Measurements from ENCODE around the gene SPIN2B. TPM values are rescaled to one million over a fixed set of nuclear protein-coding genes. Genes with fewer than 3 reads are reported as not detected.

The SPIN2B gene
- total RNA-seq (2016; rRNA removed; fragmentation: Illumina TruSeq; extraction: Trizol) (8.7 and 10.4 TPM in 2 replicates), polyA plus RNA-seq (2011; rRNA removed) (5.5 and 7.9 TPM in 2 replicates), polyA minus RNA-seq (2011; rRNA and poly(A)+ RNA removed; ENCODE audit: low replicate concordance) (7.9 and 8.0 TPM in 2 replicates), Bru-seq, nascent RNA (percentile 76 among the genes with signal in this experiment), BruChase-seq, experiment 1, labeled RNA remaining after a 6-hour chase (percentile 77 among the genes with signal in this experiment), BruChase-seq, experiment 2, labeled RNA remaining after a 2-hour chase (percentile 81 among the genes with signal in this experiment)
- total RNA-seq (2016; cell fraction: cytosol; rRNA removed; fragmentation: Illumina TruSeq; extraction: Trizol; ENCODE audit: low read depth): 4.4 and 4.9 TPM in 2 replicates
- total RNA-seq (2016; cell fraction: insoluble cytoplasmic fraction; rRNA removed; fragmentation: Illumina TruSeq; extraction: Trizol): 9.2 TPM in 2 replicates
- 4.0 and 4.4 TPM in 2 replicates for total RNA-seq (2016; cell fraction: membrane; rRNA removed; fragmentation: Illumina TruSeq; extraction: Trizol)
- total RNA-seq (2016; cell fraction: nucleus; rRNA removed; fragmentation: Illumina TruSeq; extraction: Trizol): 11.7 and 13.9 TPM in 2 replicates
- 3.7 and 3.9 TPM in 2 replicates for polyA plus RNA-seq (2011; cell fraction: cytosol; rRNA removed)
- 16.5 and 21.3 TPM in 2 replicates for polyA plus RNA-seq (2011; cell fraction: nucleus; rRNA removed)
- polyA plus RNA-seq (2012): 4.7 and 5.2 TPM in 2 replicates
- polyA plus RNA-seq (2016; cell fraction: cytosol; fragmentation: Illumina TruSeq; extraction: Trizol; ENCODE audit: low read depth): 2.4 and 3.0 TPM in 2 replicates
- 8.0 and 8.4 TPM in 2 replicates for polyA plus RNA-seq (2016; cell fraction: insoluble cytoplasmic fraction; fragmentation: Illumina TruSeq; extraction: Trizol; ENCODE audit: low read depth)
- 3.5 and 4.1 TPM in 2 replicates for polyA plus RNA-seq (2016; cell fraction: membrane; fragmentation: Illumina TruSeq; extraction: Trizol; ENCODE audit: low read depth)
- polyA plus RNA-seq (2016; cell fraction: nucleus; fragmentation: Illumina TruSeq; extraction: Trizol; ENCODE audit: insufficient read depth, low read depth): 8.9 and 10.7 TPM in 2 replicates
- polyA minus RNA-seq (2011; cell fraction: cytosol; rRNA and poly(A)+ RNA removed): 4.4 and 4.9 TPM in 2 replicates
- 33.2 and 34.6 TPM in 2 replicates for polyA minus RNA-seq (2011; cell fraction: nucleus; rRNA and poly(A)+ RNA removed)
- long read RNA-seq, experiment 1, partial matches to known transcripts: 0 of 4 reads
- long read RNA-seq, experiment 1, other reads (novel, unspliced or antisense): 1 of 4 reads
- long read RNA-seq, experiment 2, transcript SPIN2B-202 (2 exons, 1,258 nt): major isoform, 8 of 17 reads
- long read RNA-seq, experiment 2, partial matches to known transcripts: 1 of 17 reads
- long read RNA-seq, experiment 2, other reads (novel, unspliced or antisense): 8 of 17 reads

GRCh38 chrX:57121162-57121755 lies at the start of gene SPIN2B:
Gene SPIN2B (minus strand): TSS chrX:57121548.
- H2AFZ ChIP-seq (ENCODE audit: low read length): no peak within 1 kb of the TSS
- TF ChIP-seq ZNF318 (CRISPR knock-in tag; IDR thresholded peaks at IDR 0.05): no peak
- no peak for TF ChIP-seq ASH2L (IDR thresholded peaks at IDR 0.05; ENCODE audit: insufficient read length, low read depth, low read length)
- no peak for TF ChIP-seq ZSCAN21 (CRISPR knock-in tag; IDR thresholded peaks at IDR 0.05; ENCODE audit: borderline replicate concordance)
- TF ChIP-seq EHMT2 (IDR thresholded peaks at IDR 0.05; ENCODE audit: borderline replicate concordance, low read depth, low read length): no peak
- peak; percentile 60 for TF ChIP-seq DMAP1 (CRISPR knock-in tag; IDR thresholded peaks at IDR 0.05)
- no peak for TF ChIP-seq ZNF382 (CRISPR knock-in tag; IDR thresholded peaks at IDR 0.05; ENCODE audit: borderline replicate concordance)
- TF ChIP-seq RBM39 (IDR thresholded peaks at IDR 0.05; ENCODE audit: low read depth, low read length, poor library complexity, severe bottlenecking): no peak
- no peak for TF ChIP-seq MTF1 (CRISPR knock-in tag; IDR thresholded peaks at IDR 0.05)
- TF ChIP-seq GABPB1 (CRISPR knock-in tag; IDR thresholded peaks at IDR 0.05): peak; percentile 86
- no peak for TF ChIP-seq BCL6 (CRISPR knock-in tag; IDR thresholded peaks at IDR 0.05)
- TF ChIP-seq HMGA1 (CRISPR knock-in tag; conservative IDR thresholded peaks at IDR 0.05): no peak

More at GRCh38 chrX:57121162-57121755, at the start of gene SPIN2B:
- Histone ChIP-seq H3K36me3 (replicated peaks in 1 of 2; ENCODE audit: control insufficient read depth in 1 of 2, insufficient read depth in 2 of 2, low read length in 2 of 2) (no peaks in the 10 kb centered on the region), H3K27ac (ENCODE audit: extremely low read length, insufficient read depth, low read length) (peak within 1 kb of the TSS; percentile 85), H3K9ac (ENCODE audit: insufficient read depth, low read depth, low read length) (peak within 1 kb of the TSS; percentile 80), H3K79me2 (ENCODE audit: insufficient read depth, low read length) (no peaks in the 10 kb centered on the region), H3K9me3 (ENCODE audit: low read length) (no peaks in the 10 kb centered on the region), H3K4me3 (replicated peaks in 1 of 3; ENCODE audit: insufficient read depth in 1 of 3, low read depth in 2 of 3, low read length in 3 of 3) (peak within 1 kb of the TSS; percentile 57 to 80 (median 59)), H3K4me2 (ENCODE audit: low read depth, low read length) (peak within 1 kb of the TSS; percentile 60), H4K20me1 (ENCODE audit: insufficient read depth, low read length) (no peaks in the 10 kb centered on the region), H3K27me3 (ENCODE audit: control insufficient read depth in 1 of 2, insufficient read depth in 2 of 2, low read length in 2 of 2) (no peaks in the 10 kb centered on the region), H3K4me1 (ENCODE audit: insufficient read depth, low read length) (no peaks in the 10 kb centered on the region)
- FAIRE-seq: peak; percentile 93
- ChIA-PET CTCF (ENCODE audit: low intra/inter-chr PET ratio, low total read pairs) (no interaction called here), POLR2A (interaction anchor here (1.0 to 1.1 kb wide), 2 partner anchors 126 to 165 kb away, joined by 6 to 8 read pairs; partner anchors contain the start of genes FAAH2 and SPIN3)
- under 1% methylated on average over 15 of the region's 43 CpGs for WGBS (ENCODE audit: low lambda C conversion rate)
- peak; percentile 83 for DNase-seq (ENCODE audit: low spot score)
- intact Hi-C loops (cut with micrococcal nuclease; ENCODE audit: unreplicated experiment): loop anchor here (10.0 kb wide), 1 partner anchor 126 kb away; the partner anchor contains the start of gene SPIN3
- in situ Hi-C loops (cut with HindIII; ENCODE audit: extremely low pct_ligation_motif_present, low pct_unique_long_range_greater_than_20kb): no loop called here
- ATAC-seq: peak; percentile 99
- no TSS peak for BruUV-seq (replicated peaks)
